GM23338 (cell line): ENCODE data around the gene SLC9A8. TPM values are rescaled to one million over a fixed set of nuclear protein-coding genes. Genes with fewer than 3 reads are reported as not detected.

Source experiments
- ATAC-seq: fragments of 200-7000 bp; cut with Tn5 transposase; 3 replicates; pipeline ENCODE4 v1.9.1; 2020
- DNase-seq: peaks from one replicate; pipeline ENCODE4 v3.0.0-alpha.2; 2015; ENCODE audit warnings: low spot score
- H2AFZ ChIP-seq: fragments of 200-600 bp; sonication (generic); 2 replicates; pipeline ENCODE4 v1.8.0; 2016; ENCODE audit warnings: antibody characterized with exemption, mild to moderate bottlenecking, moderate library complexity
- H3F3A ChIP-seq: fragments of 200-600 bp; sonication (generic); replicated peaks from 2 replicates; pipeline ENCODE4 v1.8.0; 2017; ENCODE audit warnings: antibody characterized with exemption, mixed run types, low read depth
- H3K27ac ChIP-seq: fragments of 200-600 bp; sonication (generic); 2 replicates; pipeline ENCODE4 v1.6.1; 2016; ENCODE audit warnings: low read depth
- H3K27me3 ChIP-seq: fragments of 200-600 bp; sonication (generic); 2 replicates; pipeline ENCODE4 v1.8.0; 2016; ENCODE audit warnings: mild to moderate bottlenecking, mixed run types, moderate library complexity; ENCODE audit not compliant: insufficient read depth
- H3K36me3 ChIP-seq: fragments of 200-600 bp; sonication (generic); 2 replicates; pipeline ENCODE4 v1.8.0; 2016; ENCODE audit warnings: mild to moderate bottlenecking; ENCODE audit not compliant: insufficient read depth
- H3K4me1 ChIP-seq: fragments of 200-600 bp; sonication (generic); 2 replicates; pipeline ENCODE4 v1.8.0; 2016; ENCODE audit warnings: mild to moderate bottlenecking, moderate library complexity; ENCODE audit not compliant: insufficient read depth
- H3K4me2 ChIP-seq: fragments of 200-600 bp; sonication (generic); 2 replicates; pipeline ENCODE4 v1.7.1; 2017; ENCODE audit warnings: mixed run types
- H3K4me3 ChIP-seq: fragments of 200-600 bp; sonication (generic); 2 replicates; pipeline ENCODE4 v1.6.1; 2016; ENCODE audit warnings: mixed run types
- H3K79me2 ChIP-seq: fragments of 200-600 bp; sonication (generic); replicated peaks from 2 replicates; pipeline ENCODE4 v1.8.0; 2017; ENCODE audit warnings: mild to moderate bottlenecking; ENCODE audit not compliant: insufficient read depth
- H3K9me2 ChIP-seq: fragments of 200-600 bp; sonication (generic); 2 replicates; pipeline ENCODE4 v1.8.0; 2017; ENCODE audit not compliant: insufficient read depth
- H4K20me1 ChIP-seq: fragments of 200-600 bp; sonication (generic); replicated peaks from 2 replicates; pipeline ENCODE4 v1.8.0; 2017; ENCODE audit warnings: mild to moderate bottlenecking; ENCODE audit not compliant: insufficient read depth
- H3K27ac Mint-ChIP-seq: 2 replicates; pipeline ENCODE4 v1.8.0; 2020; ENCODE audit warnings: inconsistent platforms, mild to moderate bottlenecking, moderate library complexity, mixed read lengths
- H3K27me3 Mint-ChIP-seq: 3 replicates; pipeline ENCODE4 v1.8.0; 2022; ENCODE audit warnings: low read depth, mild to moderate bottlenecking, moderate library complexity, mixed read lengths, inconsistent platforms; ENCODE audit not compliant: insufficient read depth, poor library complexity
- H3K36me3 Mint-ChIP-seq: 3 replicates; pipeline ENCODE4 v1.8.0; 2021; ENCODE audit warnings: low read depth, mild to moderate bottlenecking, inconsistent platforms, moderate library complexity, mixed read lengths
- H3K4me1 Mint-ChIP-seq: 3 replicates; pipeline ENCODE4 v1.8.0; 2020; ENCODE audit warnings: mild to moderate bottlenecking, inconsistent platforms, mixed read lengths
- H3K4me3 Mint-ChIP-seq: 3 replicates; pipeline ENCODE4 v1.8.0; 2021; ENCODE audit warnings: moderate library complexity, mild to moderate bottlenecking, inconsistent platforms, mixed read lengths
- H3K9me3 Mint-ChIP-seq: 3 replicates; pipeline ENCODE4 v1.8.0; 2020; ENCODE audit warnings: moderate library complexity, mild to moderate bottlenecking, inconsistent platforms, mixed read lengths
- CREB1 ChIP-seq: fragments of 250-450 bp; sonication (Bioruptor Pico); IDR thresholded peaks from 2 replicates; pipeline ENCODE4 v1.5.0; 2020; ENCODE audit warnings: low read depth, mild to moderate bottlenecking, moderate library complexity
- EZH2 ChIP-seq: fragments of 200-600 bp; sonication (generic); IDR thresholded peaks from one replicate; pipeline ENCODE4 v1.8.0; 2017; ENCODE audit warnings: antibody characterized with exemption, mild to moderate bottlenecking, low read depth; ENCODE audit not compliant: unreplicated experiment
- EZH2phosphoT487 ChIP-seq: fragments of 200-600 bp; sonication (generic); IDR thresholded peaks from one replicate; pipeline ENCODE4 v1.8.1; 2018; ENCODE audit warnings: antibody characterized with exemption; ENCODE audit not compliant: unreplicated experiment
- JUNB ChIP-seq: IDR thresholded peaks from one replicate; pipeline ENCODE4 v1.6.1; 2016; ENCODE audit warnings: antibody characterized with exemption; ENCODE audit not compliant: unreplicated experiment
- NANOG ChIP-seq: IDR thresholded peaks from 2 replicates; pipeline ENCODE4 v1.6.1; 2016; ENCODE audit warnings: antibody characterized with exemption, borderline replicate concordance
- POLR2AphosphoS5 ChIP-seq: IDR thresholded peaks from 2 replicates; pipeline ENCODE4 v1.6.1; 2016; ENCODE audit warnings: antibody characterized with exemption, low read depth
- STAT1 ChIP-seq: IDR thresholded peaks from one replicate; pipeline ENCODE4 v1.6.1; 2016; ENCODE audit warnings: antibody characterized with exemption; ENCODE audit not compliant: unreplicated experiment
- ZNF114 ChIP-seq: fragments of 250-450 bp; sonication (Bioruptor Pico); IDR thresholded peaks from 2 replicates; pipeline ENCODE4 v1.5.0; 2020; ENCODE audit warnings: mild to moderate bottlenecking, moderate library complexity
- ZNF331 ChIP-seq: fragments of 250-450 bp; sonication (Bioruptor Pico); IDR thresholded peaks from 2 replicates; pipeline ENCODE4 v1.5.0; 2020; ENCODE audit warnings: low read depth, mild to moderate bottlenecking, moderate library complexity
- polyA plus RNA-seq: library from polyadenylated mRNA; unstranded; fragments of >200 nt; fragmentation: Nextera tagmentation; extraction: Ambion mirVana; gene quantifications from 2 replicates; pipeline ENCODE4 v1.2.1, GENCODE V29; 2016
- total RNA-seq: library from RNA; depleted of rRNA; stranded (reverse); fragments of >200 nt; shearing (Covaris generic); gene quantifications from 2 replicates; pipeline ENCODE4 v1.2.3, GENCODE V29; 2014
- TF ChIP-seq, protein P1 (sequence below): IDR thresholded peaks from one replicate; pipeline ENCODE4 v1.6.1; 2018; ENCODE audit warnings: antibody characterized with exemption; ENCODE audit not compliant: unreplicated experiment
- TF ChIP-seq, protein P2 (sequence below): fragments of 250-450 bp; sonication (Bioruptor Pico); IDR thresholded peaks from 2 replicates; pipeline ENCODE4 v1.5.0; 2020; ENCODE audit warnings: mild to moderate bottlenecking, moderate library complexity
- TF ChIP-seq, protein P3 (sequence below), 2 experiments: fragments of 200-600 bp in 1 of 2; sonication (generic) in 1 of 2; conservative IDR thresholded peaks; 2 replicates each; pipeline versions ENCODE4 v1.5.1 to v1.6.1; 2016 to 2017; ENCODE audit warnings: antibody characterized with exemption in 2 of 2, low read depth in 2 of 2, mild to moderate bottlenecking in 2 of 2, moderate library complexity in 1 of 2

The SLC9A8 gene
- total and polyA plus RNA-seq, 2 experiments from 2014 or later = 2.6 to 6.4 TPM

DNA sequence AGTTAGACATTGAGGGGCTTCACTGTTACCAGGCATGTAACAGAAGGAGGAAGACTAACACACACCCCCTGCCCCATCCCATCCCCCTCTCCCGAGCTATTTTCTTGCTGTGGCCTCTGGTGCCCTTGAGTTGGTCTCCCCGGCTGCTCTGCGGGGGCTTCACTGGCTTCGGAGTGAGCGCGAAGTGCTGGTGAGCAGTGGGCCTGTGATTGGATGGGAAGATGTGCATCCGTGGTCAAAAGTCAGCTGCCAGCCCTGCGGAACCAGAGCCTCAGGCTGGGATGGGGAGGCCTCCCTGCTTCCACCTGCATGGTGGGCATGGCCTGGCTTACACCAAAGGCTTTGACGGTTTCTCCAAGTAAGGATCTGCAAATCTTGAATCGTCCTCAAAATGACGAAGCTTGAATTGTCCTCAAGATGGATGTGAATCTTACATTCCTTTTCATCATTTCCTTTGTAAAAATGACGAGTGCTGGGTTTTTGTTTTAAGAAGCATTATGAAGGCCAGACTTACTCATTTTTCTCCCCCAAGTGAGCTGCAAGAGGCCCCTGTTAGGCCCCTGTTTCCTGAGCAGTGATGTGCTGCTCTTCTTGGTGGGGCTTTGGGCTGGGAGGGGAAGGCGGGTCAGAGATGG lies 79.0 kb downstream of the SLC9A8 start:
- peaks cover 10% of the 10 kb centered on the region for H3K4me1 ChIP-seq
- H4K20me1 ChIP-seq = no peaks in the 10 kb centered on the region
- Mint-ChIP-seq H3K4me1 (peaks cover 41% of the 10 kb centered on the region), H3K9me3 (no peaks in the 10 kb centered on the region), H3K36me3 (peaks cover 2% of the 10 kb centered on the region; the same call in 1 of the 3 replicates), H3K4me3 (0 out of 3 replicates have a peak overlapping the region, but pooled peaks have one; percentile 21), H3K27ac (no peak overlapping the region; the same call in 1 of the 2 replicates), H3K27me3 (peaks cover 17% of the 10 kb centered on the region)
- H3K36me3 ChIP-seq = no peaks in the 10 kb centered on the region
- no peak for DNase-seq
- 0 out of 2 replicates have a peak overlapping the region, but pooled peaks have one; percentile 32 for H3K4me2 ChIP-seq
- no peak overlapping the region for H3K4me3 ChIP-seq
- ATAC-seq = no peak
- H3K9me2 ChIP-seq = no peaks in the 10 kb centered on the region
- TF ChIP-seq, protein P1, sequence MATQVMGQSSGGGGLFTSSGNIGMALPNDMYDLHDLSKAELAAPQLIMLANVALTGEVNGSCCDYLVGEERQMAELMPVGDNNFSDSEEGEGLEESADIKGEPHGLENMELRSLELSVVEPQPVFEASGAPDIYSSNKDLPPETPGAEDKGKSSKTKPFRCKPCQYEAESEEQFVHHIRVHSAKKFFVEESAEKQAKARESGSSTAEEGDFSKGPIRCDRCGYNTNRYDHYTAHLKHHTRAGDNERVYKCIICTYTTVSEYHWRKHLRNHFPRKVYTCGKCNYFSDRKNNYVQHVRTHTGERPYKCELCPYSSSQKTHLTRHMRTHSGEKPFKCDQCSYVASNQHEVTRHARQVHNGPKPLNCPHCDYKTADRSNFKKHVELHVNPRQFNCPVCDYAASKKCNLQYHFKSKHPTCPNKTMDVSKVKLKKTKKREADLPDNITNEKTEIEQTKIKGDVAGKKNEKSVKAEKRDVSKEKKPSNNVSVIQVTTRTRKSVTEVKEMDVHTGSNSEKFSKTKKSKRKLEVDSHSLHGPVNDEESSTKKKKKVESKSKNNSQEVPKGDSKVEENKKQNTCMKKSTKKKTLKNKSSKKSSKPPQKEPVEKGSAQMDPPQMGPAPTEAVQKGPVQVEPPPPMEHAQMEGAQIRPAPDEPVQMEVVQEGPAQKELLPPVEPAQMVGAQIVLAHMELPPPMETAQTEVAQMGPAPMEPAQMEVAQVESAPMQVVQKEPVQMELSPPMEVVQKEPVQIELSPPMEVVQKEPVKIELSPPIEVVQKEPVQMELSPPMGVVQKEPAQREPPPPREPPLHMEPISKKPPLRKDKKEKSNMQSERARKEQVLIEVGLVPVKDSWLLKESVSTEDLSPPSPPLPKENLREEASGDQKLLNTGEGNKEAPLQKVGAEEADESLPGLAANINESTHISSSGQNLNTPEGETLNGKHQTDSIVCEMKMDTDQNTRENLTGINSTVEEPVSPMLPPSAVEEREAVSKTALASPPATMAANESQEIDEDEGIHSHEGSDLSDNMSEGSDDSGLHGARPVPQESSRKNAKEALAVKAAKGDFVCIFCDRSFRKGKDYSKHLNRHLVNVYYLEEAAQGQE = no peak
- TF ChIP-seq POLR2AphosphoS5 (no peak), EZH2 (no peak), STAT1 (no peak), ZNF114 (CRISPR knock-in tag) (no peak), ZNF331 (CRISPR knock-in tag) (no peak), NANOG (no peak), CREB1 (CRISPR knock-in tag) (no peak), EZH2phosphoT487 (no peak), JUNB (no peak)
- TF ChIP-seq, protein P2, sequence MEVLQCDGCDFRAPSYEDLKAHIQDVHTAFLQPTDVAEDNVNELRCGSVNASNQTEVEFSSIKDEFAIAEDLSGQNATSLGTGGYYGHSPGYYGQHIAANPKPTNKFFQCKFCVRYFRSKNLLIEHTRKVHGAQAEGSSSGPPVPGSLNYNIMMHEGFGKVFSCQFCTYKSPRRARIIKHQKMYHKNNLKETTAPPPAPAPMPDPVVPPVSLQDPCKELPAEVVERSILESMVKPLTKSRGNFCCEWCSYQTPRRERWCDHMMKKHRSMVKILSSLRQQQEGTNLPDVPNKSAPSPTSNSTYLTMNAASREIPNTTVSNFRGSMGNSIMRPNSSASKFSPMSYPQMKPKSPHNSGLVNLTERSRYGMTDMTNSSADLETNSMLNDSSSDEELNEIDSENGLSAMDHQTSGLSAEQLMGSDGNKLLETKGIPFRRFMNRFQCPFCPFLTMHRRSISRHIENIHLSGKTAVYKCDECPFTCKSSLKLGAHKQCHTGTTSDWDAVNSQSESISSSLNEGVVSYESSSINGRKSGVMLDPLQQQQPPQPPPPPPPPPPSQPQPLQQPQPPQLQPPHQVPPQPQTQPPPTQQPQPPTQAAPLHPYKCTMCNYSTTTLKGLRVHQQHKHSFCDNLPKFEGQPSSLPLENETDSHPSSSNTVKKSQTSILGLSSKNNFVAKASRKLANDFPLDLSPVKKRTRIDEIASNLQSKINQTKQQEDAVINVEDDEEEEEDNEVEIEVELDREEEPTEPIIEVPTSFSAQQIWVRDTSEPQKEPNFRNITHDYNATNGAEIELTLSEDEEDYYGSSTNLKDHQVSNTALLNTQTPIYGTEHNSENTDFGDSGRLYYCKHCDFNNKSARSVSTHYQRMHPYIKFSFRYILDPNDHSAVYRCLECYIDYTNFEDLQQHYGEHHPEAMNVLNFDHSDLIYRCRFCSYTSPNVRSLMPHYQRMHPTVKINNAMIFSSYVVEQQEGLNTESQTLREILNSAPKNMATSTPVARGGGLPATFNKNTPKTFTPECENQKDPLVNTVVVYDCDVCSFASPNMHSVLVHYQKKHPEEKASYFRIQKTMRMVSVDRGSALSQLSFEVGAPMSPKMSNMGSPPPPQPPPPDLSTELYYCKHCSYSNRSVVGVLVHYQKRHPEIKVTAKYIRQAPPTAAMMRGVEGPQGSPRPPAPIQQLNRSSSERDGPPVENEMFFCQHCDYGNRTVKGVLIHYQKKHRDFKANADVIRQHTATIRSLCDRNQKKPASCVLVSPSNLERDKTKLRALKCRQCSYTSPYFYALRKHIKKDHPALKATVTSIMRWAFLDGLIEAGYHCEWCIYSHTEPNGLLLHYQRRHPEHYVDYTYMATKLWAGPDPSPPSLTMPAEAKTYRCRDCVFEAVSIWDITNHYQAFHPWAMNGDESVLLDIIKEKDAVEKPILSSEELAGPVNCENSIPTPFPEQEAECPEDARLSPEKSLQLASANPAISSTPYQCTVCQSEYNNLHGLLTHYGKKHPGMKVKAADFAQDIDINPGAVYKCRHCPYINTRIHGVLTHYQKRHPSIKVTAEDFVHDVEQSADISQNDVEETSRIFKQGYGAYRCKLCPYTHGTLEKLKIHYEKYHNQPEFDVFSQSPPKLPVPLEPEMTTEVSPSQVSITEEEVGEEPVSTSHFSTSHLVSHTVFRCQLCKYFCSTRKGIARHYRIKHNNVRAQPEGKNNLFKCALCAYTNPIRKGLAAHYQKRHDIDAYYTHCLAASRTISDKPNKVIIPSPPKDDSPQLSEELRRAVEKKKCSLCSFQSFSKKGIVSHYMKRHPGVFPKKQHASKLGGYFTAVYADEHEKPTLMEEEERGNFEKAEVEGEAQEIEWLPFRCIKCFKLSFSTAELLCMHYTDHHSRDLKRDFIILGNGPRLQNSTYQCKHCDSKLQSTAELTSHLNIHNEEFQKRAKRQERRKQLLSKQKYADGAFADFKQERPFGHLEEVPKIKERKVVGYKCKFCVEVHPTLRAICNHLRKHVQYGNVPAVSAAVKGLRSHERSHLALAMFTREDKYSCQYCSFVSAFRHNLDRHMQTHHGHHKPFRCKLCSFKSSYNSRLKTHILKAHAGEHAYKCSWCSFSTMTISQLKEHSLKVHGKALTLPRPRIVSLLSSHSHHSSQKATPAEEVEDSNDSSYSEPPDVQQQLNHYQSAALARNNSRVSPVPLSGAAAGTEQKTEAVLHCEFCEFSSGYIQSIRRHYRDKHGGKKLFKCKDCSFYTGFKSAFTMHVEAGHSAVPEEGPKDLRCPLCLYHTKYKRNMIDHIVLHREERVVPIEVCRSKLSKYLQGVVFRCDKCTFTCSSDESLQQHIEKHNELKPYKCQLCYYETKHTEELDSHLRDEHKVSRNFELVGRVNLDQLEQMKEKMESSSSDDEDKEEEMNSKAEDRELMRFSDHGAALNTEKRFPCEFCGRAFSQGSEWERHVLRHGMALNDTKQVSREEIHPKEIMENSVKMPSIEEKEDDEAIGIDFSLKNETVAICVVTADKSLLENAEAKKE (CRISPR knock-in tag) = no peak
- TF ChIP-seq, protein P3, sequence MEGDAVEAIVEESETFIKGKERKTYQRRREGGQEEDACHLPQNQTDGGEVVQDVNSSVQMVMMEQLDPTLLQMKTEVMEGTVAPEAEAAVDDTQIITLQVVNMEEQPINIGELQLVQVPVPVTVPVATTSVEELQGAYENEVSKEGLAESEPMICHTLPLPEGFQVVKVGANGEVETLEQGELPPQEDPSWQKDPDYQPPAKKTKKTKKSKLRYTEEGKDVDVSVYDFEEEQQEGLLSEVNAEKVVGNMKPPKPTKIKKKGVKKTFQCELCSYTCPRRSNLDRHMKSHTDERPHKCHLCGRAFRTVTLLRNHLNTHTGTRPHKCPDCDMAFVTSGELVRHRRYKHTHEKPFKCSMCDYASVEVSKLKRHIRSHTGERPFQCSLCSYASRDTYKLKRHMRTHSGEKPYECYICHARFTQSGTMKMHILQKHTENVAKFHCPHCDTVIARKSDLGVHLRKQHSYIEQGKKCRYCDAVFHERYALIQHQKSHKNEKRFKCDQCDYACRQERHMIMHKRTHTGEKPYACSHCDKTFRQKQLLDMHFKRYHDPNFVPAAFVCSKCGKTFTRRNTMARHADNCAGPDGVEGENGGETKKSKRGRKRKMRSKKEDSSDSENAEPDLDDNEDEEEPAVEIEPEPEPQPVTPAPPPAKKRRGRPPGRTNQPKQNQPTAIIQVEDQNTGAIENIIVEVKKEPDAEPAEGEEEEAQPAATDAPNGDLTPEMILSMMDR (conservative IDR thresholded peaks at IDR 0.05; ENCODE audit: low read depth in 2 of 2) = no peak
- H3K27me3 ChIP-seq = no peaks in the 10 kb centered on the region
- H2AFZ ChIP-seq = no peak overlapping the region
- H3K27ac ChIP-seq = no peak overlapping the region
- no peaks in the 10 kb centered on the region for H3F3A ChIP-seq
- H3K79me2 ChIP-seq = no peaks in the 10 kb centered on the region
